NCI-H1694 (cell line): ENCODE data around the gene HMCES.
"Not testable (repeated sequence)": the region's sequence is repeated elsewhere in the genome, so short reads cannot be mapped to it uniquely, and the experiment has no call there.

Experiments used
- DNase-seq: peaks from one replicate; lab custom pipeline; 2025; lab: John Stamatoyannopoulos, UW

HMCES gene

DNA sequence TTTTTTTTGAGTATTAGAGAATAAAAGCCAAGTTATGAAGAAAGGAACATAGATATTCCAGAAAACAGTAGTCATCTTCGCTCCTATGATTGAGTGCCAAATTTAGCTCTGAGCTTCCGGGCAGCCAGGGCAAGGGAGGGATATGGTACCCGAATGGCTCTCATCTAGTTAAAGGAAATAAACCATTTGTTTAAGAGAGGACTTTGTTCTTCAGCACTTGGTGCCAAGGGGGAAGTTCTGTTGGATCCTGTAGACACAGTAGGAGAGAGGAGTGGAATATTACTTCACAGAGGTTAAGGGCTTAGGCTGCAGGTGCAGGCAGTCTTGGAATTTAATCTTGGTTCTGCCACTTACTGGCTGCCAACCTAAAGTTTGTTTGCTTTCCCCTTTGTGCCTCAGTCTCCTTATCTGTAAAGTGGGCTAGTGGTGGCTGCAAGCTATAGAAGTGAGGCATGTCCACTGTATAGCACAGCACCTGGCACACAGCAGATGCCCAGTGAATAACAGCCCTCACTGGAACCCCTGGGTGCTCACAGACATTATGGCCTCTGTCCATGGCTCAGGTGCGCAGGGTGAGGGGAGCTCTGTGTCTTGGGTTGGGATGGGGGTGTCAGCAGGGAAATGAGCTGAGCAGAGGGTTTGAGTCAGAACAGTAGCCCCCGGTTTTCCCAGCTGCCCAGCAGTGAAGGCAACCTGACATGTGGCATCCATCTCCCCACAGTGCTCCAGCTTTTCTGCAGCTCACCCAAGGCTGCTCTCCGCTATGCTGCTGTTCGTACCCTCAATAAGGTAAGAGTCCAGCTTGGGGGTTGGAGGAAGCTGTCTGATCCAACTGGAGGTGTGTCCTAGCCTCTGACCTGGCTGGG is 18.8 kb upstream of the HMCES start:
- no peak for DNase-seq

GRCh38 chr3:129260606-129261005 is 18.1 kb upstream of the HMCES start:
- DNase-seq: no peak

DNA sequence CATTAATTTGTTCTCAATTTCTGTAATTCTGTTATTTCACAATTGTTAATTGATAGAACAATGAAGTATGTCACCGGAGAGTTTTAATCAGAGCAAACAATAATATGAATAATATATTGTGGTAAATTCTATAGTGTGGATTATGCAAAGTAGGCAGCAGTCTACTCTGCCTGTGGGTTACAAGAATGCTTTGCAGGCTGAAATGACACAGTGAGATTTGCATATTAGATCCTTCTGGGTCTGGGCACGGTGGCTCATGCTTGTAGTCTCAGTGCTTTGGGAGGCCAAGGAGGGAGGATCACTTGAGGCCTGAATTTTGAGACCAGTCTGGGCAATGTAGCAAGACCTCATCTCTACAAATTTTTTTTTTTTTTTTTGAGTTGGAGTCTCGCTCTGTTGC is 16.8 kb upstream of the HMCES start:
- DNase-seq: no peak

DNA sequence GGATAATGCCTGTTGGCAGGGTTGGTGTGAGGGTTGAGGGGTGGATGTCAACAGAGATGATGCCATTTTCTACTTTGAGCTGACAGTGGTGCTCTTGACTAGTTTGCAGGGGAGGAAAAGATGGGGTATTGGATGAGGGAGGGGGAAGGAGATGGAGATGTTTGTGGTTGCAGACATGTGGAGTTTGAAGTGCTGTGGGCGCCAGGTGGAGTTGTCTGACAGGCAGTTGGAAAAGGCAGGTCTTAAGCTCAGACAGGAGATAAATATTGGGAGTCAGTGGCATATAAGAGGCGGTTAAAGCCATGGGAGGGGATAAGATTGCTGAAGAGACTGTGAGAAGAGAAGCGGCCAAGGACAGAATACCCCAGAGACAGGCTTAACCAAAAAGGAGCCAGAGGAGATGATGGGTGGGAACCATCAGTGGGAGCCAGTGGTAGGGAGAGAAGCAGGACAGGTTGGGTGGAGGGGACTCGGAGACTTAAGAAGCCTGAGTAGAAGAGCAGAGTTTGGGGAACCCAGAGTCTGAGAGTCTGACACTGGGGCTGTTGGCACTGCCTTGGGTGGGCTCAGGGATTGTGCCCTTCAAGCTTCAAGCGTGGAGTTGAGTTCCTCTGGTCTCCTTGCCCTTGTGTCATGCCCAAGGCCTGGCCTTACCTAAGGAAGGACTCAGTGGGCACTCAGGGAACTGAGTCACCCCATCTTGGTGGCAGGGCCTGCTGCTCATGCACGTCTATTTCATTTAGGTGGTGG is 15.3 kb upstream of the HMCES start:
- no peak for DNase-seq

DNA sequence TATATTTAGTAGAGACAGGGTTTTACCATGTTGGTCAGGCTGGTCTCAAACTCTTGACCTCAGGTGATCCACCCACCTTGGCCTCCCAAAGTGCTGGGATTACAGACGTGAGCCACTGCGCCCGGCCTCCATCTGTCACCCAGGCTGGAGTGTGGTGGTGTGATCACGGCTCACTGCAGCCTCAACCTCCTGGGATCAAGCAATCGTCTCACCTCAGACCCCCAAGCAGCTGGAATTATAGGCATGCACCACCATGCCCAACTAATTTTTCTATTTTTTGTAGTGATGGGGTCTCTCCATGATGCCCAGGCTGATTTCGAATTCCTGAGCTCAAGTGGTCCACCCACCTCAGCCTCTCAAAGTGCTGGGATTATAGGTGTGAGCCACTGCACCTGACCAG is 13.7 kb upstream of the HMCES start:
- not testable (repeated sequence) for DNase-seq

- DNase-seq: no peak
Measured at GRCh38 chr3:129266651-129267050, 12.0 kb upstream of the HMCES start.

- no peak for DNase-seq
Measured at GRCh38 chr3:129268396-129268795, 10.3 kb upstream of the HMCES start.

DNA sequence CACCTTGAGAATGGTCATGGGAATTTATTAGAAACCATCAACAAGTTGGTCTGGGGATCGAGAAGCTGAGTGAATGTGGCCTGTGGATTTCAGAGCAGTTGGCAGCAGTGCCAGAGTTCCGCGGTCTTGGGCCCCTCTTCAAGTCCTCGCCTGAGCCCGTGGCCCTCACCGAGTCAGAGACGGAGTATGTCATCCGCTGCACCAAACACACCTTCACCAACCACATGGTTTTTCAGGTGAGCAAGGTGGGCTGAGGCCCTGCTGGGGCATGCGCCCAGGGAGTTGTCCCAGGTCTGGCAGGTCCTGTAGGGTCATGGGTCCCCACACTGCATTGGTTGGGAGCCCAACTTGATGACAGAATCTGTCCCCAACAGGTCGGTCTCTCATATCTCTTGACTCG is 7.0 kb upstream of the HMCES start:
- no peak for DNase-seq

DNA sequence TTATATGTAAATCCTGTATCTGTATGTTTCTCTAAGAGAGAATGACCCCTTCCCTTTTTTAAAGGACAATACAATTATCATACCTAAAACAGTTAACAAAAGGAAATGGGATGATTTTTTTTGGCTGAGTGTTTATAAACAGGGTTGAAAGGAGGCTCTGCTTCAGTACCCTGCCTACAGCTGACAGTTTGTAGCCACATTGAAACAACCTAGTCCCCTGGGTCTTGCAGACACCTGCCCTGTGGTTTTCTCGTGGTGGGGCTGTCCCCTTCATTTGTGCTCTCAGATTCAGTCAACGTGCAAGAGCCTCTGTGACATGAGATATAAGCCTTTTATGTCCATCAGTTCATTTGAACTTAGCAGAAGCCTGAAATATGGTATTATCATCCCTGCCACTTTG is 2.3 kb upstream of the HMCES start:
- no peak for DNase-seq

DNA sequence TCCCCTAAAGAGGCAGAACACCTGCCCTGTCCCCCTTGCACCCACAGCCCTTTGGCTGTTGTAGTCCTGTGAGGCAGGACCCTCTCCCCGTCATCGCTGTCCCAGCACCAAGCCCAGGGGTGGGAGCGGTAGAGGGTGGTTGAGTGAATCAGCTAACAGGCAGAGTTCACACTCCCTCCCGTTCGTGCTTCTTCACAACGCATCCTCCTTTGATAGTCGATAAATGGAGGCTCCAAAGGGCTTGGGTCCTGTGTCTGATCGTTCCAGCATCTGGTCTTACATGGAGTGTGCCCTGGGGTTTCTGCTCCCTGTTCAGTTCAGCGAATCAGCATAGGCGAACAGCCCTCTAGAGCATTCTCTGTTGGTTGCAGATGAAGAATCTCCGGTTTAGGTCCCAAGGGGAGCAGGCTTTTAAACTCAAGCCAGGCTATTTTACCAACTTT is 820 bp upstream of the HMCES start:
- DNase-seq: no peak

- no peak for DNase-seq
Measured at GRCh38 chr3:129278966-129279906, 566 bp downstream of the HMCES start.

GRCh38 chr3:129280183-129280582 is 1.5 kb downstream of the HMCES start:
- no peak for DNase-seq

DNA sequence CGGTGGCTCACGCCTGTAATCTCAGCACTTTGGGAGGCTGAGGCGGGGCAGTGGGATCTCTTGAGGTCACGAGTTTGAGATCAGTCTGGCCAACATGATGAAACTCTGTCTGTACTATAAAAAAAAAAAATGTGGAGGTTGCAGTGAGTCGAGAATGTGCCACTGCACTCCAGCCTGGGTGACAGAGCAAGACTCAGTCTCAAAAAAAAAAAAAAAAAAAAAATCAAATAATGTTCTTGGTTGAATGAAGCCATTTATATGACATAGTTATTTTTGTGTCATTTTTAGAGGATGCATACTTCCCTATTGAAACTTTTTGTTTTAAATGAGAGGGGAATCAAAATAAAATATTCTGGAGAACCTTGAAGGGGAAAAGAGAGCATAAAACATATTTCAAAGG is 3.1 kb downstream of the HMCES start:
- DNase-seq: no peak

DNA sequence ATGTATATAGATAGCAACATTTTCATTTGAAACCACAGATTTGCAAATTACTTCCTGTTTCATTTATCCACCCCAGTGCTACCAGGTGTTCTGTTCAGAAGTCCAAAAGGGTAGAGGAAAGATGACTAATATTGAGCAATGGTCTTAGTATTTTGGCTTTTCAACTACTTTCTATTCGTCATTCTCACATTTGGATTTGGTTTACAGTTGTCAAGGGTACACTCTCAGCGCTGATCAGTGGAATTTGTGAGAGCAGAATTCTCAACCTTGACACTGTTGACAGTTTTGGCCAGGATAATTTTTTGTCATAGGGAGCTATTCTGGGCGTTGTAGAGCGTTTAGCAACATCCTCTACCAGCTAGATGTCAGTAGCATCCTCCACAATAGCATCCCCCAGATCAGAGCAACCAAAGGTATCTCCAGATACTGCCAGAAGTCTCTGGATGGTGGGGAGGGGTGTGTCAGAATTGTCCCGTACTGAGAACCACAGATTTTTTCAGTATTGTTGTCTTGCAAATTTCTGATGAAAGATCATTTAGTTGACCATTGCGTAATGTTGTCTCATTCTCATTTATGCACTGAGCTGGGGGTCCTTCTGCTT is 4.2 kb downstream of the HMCES start:
- no peak for DNase-seq

DNA sequence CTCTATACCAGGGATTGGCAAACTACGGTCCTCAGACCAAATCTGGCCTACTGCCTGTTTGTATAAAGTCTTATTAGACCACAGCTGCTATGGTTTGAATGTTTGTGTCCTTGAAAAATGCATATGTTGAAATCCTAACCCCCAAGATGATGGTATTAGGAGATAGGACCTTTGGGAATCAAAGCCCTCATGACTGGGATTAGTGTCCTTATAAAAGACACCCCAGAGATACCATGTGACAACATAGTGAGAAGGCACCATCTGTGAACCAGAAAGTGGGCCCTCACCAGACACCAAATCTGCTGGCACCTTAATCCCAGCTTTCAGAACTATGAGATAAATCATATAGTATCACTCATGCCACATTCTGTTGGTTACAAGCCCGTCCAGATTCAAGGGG is 7.4 kb downstream of the HMCES start:
- no peak for DNase-seq

- no peak for DNase-seq
Measured at GRCh38 chr3:129288446-129288845, 9.8 kb downstream of the HMCES start.

- DNase-seq: no peak
Measured at GRCh38 chr3:129289201-129289921, 10.7 kb downstream of the HMCES start.

DNA sequence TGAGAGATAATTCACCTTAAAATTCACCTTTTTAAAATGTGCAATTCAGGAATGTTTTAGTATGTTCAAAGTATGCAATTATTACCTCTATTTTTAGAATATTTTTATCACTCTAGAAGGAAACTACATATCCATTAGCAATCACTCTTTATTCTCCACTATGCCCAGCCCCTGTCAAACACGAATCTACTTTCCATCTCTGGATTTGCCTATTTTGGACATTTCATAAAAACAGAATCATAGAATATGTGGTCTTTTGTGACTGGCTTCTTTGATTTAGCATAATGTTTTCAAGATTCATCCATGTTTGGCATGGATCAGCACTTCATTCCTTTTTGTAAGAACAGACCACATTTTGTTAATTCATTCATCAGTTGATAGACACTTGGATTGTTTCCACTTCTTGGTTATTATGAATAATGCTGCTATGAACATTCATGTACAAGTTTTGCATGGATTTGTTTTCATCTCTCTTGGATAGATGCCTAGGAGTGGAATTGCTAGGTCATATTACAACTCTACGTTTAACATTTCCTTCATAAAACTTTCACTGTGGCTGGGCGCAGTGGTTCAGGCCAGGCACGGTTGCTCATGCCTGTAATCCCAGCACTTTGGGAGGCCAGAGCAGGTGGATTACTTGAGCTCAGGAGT is 12.7 kb downstream of the HMCES start:
- DNase-seq: no peak

DNA sequence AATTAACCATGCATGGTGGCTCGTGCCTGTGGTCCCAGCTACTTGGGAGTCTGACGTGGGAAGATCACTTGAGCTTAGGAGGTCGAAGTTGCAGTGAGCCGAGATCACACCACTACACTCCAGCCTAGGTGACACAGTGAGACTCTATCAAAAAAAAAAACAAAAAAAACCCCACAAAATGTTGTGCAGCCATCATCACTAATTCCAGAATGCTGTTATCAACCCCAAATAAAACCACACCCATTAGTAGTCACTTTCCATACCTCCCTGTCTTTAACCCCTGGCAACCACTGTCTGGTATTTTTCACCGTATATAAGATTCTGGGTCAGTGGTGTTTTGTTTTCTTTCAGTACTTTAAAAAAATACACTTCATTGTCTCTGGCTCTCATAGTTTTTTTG is 16.6 kb downstream of the HMCES start:
- no peak for DNase-seq

DNA sequence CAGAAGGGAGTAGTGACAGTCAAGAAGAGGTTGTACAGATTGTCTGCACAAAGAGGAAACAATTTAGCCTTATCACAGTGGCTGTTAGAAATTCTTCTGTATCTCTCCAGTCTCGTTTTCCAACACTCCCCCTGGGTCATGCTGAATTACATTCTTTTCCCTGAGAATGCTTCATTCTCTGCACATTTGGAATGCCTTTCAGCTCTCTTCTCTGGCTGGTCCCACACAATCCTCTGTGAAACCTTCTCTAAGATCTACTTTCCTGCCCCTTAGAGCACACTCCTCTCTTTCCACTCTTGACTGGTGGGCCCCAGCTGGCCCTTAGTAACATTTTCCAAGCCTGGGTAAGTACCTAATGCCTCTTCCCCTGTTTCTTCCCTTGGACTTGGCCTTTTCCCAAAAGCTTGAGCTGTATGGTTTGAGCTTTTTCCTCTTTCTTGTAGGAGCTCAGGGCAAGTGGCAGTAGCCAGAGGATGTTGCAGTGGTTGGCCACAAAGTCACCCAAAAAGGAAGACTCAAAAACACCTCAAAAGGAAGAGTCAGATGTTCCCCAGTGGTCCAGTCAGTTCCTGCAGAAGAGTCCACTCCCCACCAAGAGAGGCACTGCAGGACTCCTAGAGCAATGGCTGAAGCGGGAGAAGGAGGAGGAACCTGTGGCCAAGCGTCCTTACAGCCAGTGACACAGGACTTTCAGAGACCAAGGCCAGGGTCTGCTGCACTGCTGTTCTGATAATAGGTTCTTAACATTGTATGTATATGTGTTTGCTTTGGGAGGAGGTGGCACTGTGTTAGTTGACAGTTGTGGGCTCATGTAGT is 25.7 kb downstream of the HMCES start:
- no peak for DNase-seq
